Endothelial cell (in vitro differentiated cells): ENCODE data around the gene MUS81. TPM values are rescaled to one million over a fixed set of nuclear protein-coding genes. Genes with fewer than 3 reads are reported as not detected.

ENCODE experiments used
- DNase-seq: peaks from one replicate; pipeline ENCODE4 v3.0.0; 2021; ENCODE audit warnings: low spot score
- H3K27ac Mint-ChIP-seq: one replicate; pipeline ENCODE4 v1.8.0; 2021; ENCODE audit warnings: mixed read lengths, inconsistent platforms; ENCODE audit not compliant: unreplicated experiment
- H3K27me3 Mint-ChIP-seq: one replicate; pipeline ENCODE4 v1.8.0; 2021; ENCODE audit warnings: mild to moderate bottlenecking, moderate library complexity, mixed read lengths, inconsistent platforms; ENCODE audit not compliant: unreplicated experiment
- H3K36me3 Mint-ChIP-seq: one replicate; pipeline ENCODE4 v1.8.0; 2021; ENCODE audit warnings: mild to moderate bottlenecking, low read depth, mixed read lengths, inconsistent platforms; ENCODE audit not compliant: unreplicated experiment
- H3K4me1 Mint-ChIP-seq: one replicate; pipeline ENCODE4 v1.8.0; 2021; ENCODE audit warnings: mild to moderate bottlenecking, mixed read lengths, inconsistent platforms; ENCODE audit not compliant: unreplicated experiment
- H3K4me3 Mint-ChIP-seq: one replicate; pipeline ENCODE4 v1.8.0; 2021; ENCODE audit warnings: mild to moderate bottlenecking, mixed read lengths, inconsistent platforms; ENCODE audit not compliant: unreplicated experiment
- H3K9me3 Mint-ChIP-seq: one replicate; pipeline ENCODE4 v1.8.0; 2021; ENCODE audit warnings: mixed read lengths, inconsistent platforms; ENCODE audit not compliant: unreplicated experiment
- CTCF ChIP-seq: fragments of 200-600 bp; sonication (generic); IDR thresholded peaks from one replicate; pipeline ENCODE4 v1.5.0; 2021; ENCODE audit warnings: antibody characterized with exemption; ENCODE audit not compliant: unreplicated experiment
- total RNA-seq: library from RNA; stranded (reverse); fragmentation: NEBNext Ultra II Directional; extraction: Animal tissue kit (Norgen Biotek cat#: 25700); gene quantifications from one replicate; pipeline ENCODE4 v1.2.1, GENCODE V29; 2021; ENCODE audit not compliant: unreplicated experiment

Gene MUS81
- total RNA-seq, 1 donor from 2014 or later = 73.8 TPM

- DNase-seq = no peak
- TF ChIP-seq CTCF = no peak
- Mint-ChIP-seq H3K4me3 (no peak overlapping the region), H3K27me3 (peaks cover 21% of the 10 kb centered on the region), H3K4me1 (peaks cover 36% of the 10 kb centered on the region), H3K36me3 (peaks cover 35% of the 10 kb centered on the region), H3K27ac (no peak overlapping the region), H3K9me3 (no peaks in the 10 kb centered on the region)
Measured at GRCh38 chr11:65865550-65866172, 5.4 kb downstream of the MUS81 start.

- Mint-ChIP-seq H3K27me3 (peaks cover 25% of the 10 kb centered on the region), H3K4me1 (peaks cover 41% of the 10 kb centered on the region), H3K9me3 (no peaks in the 10 kb centered on the region), H3K27ac (peak overlapping the region; percentile 57), H3K36me3 (peaks cover 31% of the 10 kb centered on the region), H3K4me3 (peak overlapping the region; percentile 79)
- no peak for TF ChIP-seq CTCF
- DNase-seq = no peak
Measured at GRCh38 chr11:65866509-65867283, 6.5 kb downstream of the MUS81 start.

GRCh38 chr11:65867284-65868071 is 7.2 kb downstream of the MUS81 start:
- no peak for TF ChIP-seq CTCF
- Mint-ChIP-seq H3K27me3 (peaks cover 24% of the 10 kb centered on the region), H3K4me3 (peak overlapping the region; percentile 79), H3K9me3 (no peaks in the 10 kb centered on the region), H3K27ac (peak overlapping the region; percentile 84), H3K4me1 (peaks cover 43% of the 10 kb centered on the region), H3K36me3 (peaks cover 28% of the 10 kb centered on the region)
- DNase-seq = no peak

GRCh38 chr11:65868076-65868667 is 7.9 kb downstream of the MUS81 start:
- Mint-ChIP-seq H3K4me1 (peaks cover 43% of the 10 kb centered on the region), H3K4me3 (no peak overlapping the region), H3K36me3 (peaks cover 27% of the 10 kb centered on the region), H3K27ac (no peak overlapping the region), H3K27me3 (peaks cover 25% of the 10 kb centered on the region), H3K9me3 (no peaks in the 10 kb centered on the region)
- no peak for DNase-seq
- no peak for TF ChIP-seq CTCF
